Skin epidermis (tissue), 12 donors: ENCODE data around the gene FIBCD1.
A peak's percentile ranks its signal among the peaks of the same experiment; 100 is the strongest.
"Not testable (repeated sequence)": the region's sequence is repeated elsewhere in the genome, so short reads cannot be mapped to it uniquely, and the experiment has no call there.

Experiments
- H3K27ac ChIP-seq, 21 experiments: fragments of 200-600 bp; sonication (generic) in 11 of 21; one replicate each; pipeline ENCODE4 v1.5.0; 2020; ENCODE audit warnings: mild to moderate bottlenecking in 3 of 21, inconsistent platforms in 2 of 21, moderate library complexity in 2 of 21
- H3K4me3 ChIP-seq, 7 experiments: fragments of 200-600 bp; sonication (generic) in 2 of 7; one replicate each; pipeline ENCODE4 v1.5.0; 2020; ENCODE audit warnings: inconsistent platforms in 2 of 7, mild to moderate bottlenecking in 2 of 7, moderate library complexity in 1 of 7

The FIBCD1 gene

GRCh38 chr9:130974697-130975096, 35.6 kb upstream of the FIBCD1 start:
- Histone ChIP-seq H3K27ac (no peak overlapping the region), H3K4me3 (no peak overlapping the region)

- H3K27ac ChIP-seq = no peak overlapping the region
- H3K4me3 ChIP-seq = no peak overlapping the region
Measured at GRCh38 chr9:130973686-130974281, 34.7 kb upstream of the FIBCD1 start.

- H3K4me3 ChIP-seq = no peak overlapping the region
- H3K27ac ChIP-seq = no peak overlapping the region
Measured at GRCh38 chr9:130972957-130973685, 34.1 kb upstream of the FIBCD1 start.

GRCh38 chr9:130972277-130972956, 33.4 kb upstream of the FIBCD1 start:
- no peak overlapping the region for H3K4me3 ChIP-seq

GRCh38 chr9:130971294-130971849, 32.3 kb upstream of the FIBCD1 start:
- Histone ChIP-seq H3K4me3 (no peak overlapping the region), H3K27ac (no peak overlapping the region)

More at GRCh38 chr9:130972277-130972956, 33.4 kb upstream of the FIBCD1 start:
- no peak overlapping the region for H3K27ac ChIP-seq

GRCh38 chr9:130970855-130971254, 31.8 kb upstream of the FIBCD1 start:
- Histone ChIP-seq H3K27ac (no peak overlapping the region), H3K4me3 (no peak overlapping the region)

GRCh38 chr9:130970052-130970451, 31.0 kb upstream of the FIBCD1 start:
- Histone ChIP-seq H3K4me3 (no peak overlapping the region), H3K27ac (no peak overlapping the region)

- no peak overlapping the region for H3K27ac ChIP-seq
- no peak overlapping the region for H3K4me3 ChIP-seq
Measured at GRCh38 chr9:130965680-130966079, 26.6 kb upstream of the FIBCD1 start.

- Histone ChIP-seq H3K27ac (no peak overlapping the region), H3K4me3 (no peak overlapping the region)
Measured at GRCh38 chr9:130963916-130964315, 24.9 kb upstream of the FIBCD1 start.

- Histone ChIP-seq H3K4me3 (no peak overlapping the region), H3K27ac (peak overlapping the region in 1 of 21 experiments; percentile 22)
Measured at GRCh38 chr9:130963337-130963908, 24.4 kb upstream of the FIBCD1 start.

GRCh38 chr9:130962418-130963316, 23.6 kb upstream of the FIBCD1 start:
- peak overlapping the region in 5 of 21 experiments; percentile 1 to 45 (median 29) for H3K27ac ChIP-seq
- no peak overlapping the region for H3K4me3 ChIP-seq

- Histone ChIP-seq H3K4me3 (no peak overlapping the region), H3K27ac (peak overlapping the region in 5 of 21 experiments; percentile 1 to 45 (median 29))
Measured at GRCh38 chr9:130961511-130962300, 22.7 kb upstream of the FIBCD1 start.

GRCh38 chr9:130960522-130961378, 21.7 kb upstream of the FIBCD1 start:
- no peak overlapping the region for H3K27ac ChIP-seq
- no peak overlapping the region for H3K4me3 ChIP-seq

GRCh38 chr9:130959809-130960334, 20.8 kb upstream of the FIBCD1 start:
- Histone ChIP-seq H3K27ac (no peak overlapping the region), H3K4me3 (no peak overlapping the region)

GRCh38 chr9:130958564-130958963, 19.5 kb upstream of the FIBCD1 start:
- not testable (repeated sequence) for H3K4me3 ChIP-seq, H3K27ac ChIP-seq

- Histone ChIP-seq H3K27ac (peak overlapping the region in 1 of 21 experiments; percentile 34), H3K4me3 (no peak overlapping the region)
Measured at GRCh38 chr9:130957451-130958203, 18.6 kb upstream of the FIBCD1 start.
